Activated T-cell treated with anti-CD3 and anti-CD28 coated beads, Interleukin-2, amount 50 U/mL, for 24 hours (primary cell): ENCODE measurements around the gene TOMM20L.
"Not testable (repeated sequence)": the region's sequence is repeated elsewhere in the genome, so short reads cannot be mapped to it uniquely, and the experiment has no call there.

ENCODE experiments used
- DNase-seq: peaks from one replicate; pipeline ENCODE4 v3.0.0-alpha.2; 2020
- H3K27ac Mint-ChIP-seq: 2 replicates; pipeline ENCODE4 v1.8.0; 2020; ENCODE audit warnings: mild to moderate bottlenecking, mixed read lengths
- H3K27me3 Mint-ChIP-seq: 2 replicates; pipeline ENCODE4 v1.8.0; 2020; ENCODE audit warnings: mixed read lengths
- H3K36me3 Mint-ChIP-seq: 2 replicates; pipeline ENCODE4 v1.8.0; 2020; ENCODE audit warnings: low read depth, mixed read lengths
- H3K4me1 Mint-ChIP-seq: 2 replicates; pipeline ENCODE4 v1.8.0; 2020; ENCODE audit warnings: low read depth, mixed read lengths
- H3K4me3 Mint-ChIP-seq: 2 replicates; pipeline ENCODE4 v1.8.0; 2020; ENCODE audit warnings: mild to moderate bottlenecking, moderate library complexity, mixed read lengths
- H3K9me3 Mint-ChIP-seq: 2 replicates; pipeline ENCODE4 v1.8.0; 2020; ENCODE audit warnings: mixed read lengths

The TOMM20L gene

DNA sequence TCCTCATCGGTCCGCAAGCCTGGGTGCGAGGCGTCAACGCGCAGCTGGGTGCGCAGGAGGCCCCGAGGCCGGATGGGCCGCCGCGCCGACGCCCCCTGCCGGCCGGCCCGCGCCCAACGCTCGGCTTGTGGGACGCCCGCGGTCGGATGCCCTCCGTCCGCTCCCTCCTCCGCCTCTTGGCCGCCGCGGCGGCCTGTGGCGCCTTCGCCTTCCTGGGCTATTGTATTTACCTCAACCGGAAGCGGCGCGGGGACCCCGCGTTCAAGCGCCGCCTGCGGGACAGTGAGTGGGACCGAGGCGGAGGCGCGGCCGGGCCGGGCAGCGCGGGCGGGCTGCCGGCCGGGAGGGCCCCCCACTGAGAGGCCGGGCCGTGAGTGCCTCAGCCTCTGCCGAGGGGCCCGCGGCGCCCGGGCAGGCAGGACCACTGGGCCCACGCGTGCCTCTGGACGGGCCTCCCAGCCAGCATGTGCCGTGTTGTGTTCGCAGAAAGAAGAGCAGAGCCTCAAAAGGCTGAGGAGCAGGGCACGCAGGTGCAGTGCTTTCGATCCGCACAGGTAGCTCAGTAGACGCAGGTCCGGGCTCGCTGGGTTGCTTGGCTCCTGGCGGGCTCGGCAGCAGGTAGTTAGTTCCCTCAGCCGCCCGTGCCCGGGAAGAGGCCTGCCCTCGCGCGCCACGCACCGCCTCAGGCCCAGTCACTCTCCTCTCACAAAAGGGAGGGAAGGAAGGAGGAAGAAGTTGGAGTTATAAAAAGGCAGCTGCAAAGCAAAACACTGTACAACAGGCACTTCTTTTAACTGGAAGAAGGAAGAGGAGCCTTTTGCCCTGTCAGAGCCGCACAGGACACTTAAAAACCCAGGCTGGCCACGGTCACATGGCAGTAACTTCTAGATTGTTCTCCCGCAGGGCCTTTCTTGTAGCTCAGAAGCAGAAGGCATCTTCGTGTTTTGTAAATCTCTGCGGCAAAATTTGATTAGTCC is at the start of gene TOMM20L:
Gene TOMM20L (plus strand): TSS at position 119 of the 977 bp plus-strand sequence. CDS start 28 bp downstream, at position 147.
- no peaks in the 10 kb centered on the region for H3K27me3 Mint-ChIP-seq
- no peaks in the 10 kb centered on the region for H3K9me3 Mint-ChIP-seq
- peak within 1 kb of the TSS; percentile 84 for H3K27ac Mint-ChIP-seq
- H3K4me1 Mint-ChIP-seq: peaks cover 12% of the 10 kb centered on the region
- DNase-seq: peak; percentile 85
- peak within 1 kb of the TSS; percentile 66 for H3K4me3 Mint-ChIP-seq
- peaks cover 12% of the 10 kb centered on the region for H3K36me3 Mint-ChIP-seq

DNA sequence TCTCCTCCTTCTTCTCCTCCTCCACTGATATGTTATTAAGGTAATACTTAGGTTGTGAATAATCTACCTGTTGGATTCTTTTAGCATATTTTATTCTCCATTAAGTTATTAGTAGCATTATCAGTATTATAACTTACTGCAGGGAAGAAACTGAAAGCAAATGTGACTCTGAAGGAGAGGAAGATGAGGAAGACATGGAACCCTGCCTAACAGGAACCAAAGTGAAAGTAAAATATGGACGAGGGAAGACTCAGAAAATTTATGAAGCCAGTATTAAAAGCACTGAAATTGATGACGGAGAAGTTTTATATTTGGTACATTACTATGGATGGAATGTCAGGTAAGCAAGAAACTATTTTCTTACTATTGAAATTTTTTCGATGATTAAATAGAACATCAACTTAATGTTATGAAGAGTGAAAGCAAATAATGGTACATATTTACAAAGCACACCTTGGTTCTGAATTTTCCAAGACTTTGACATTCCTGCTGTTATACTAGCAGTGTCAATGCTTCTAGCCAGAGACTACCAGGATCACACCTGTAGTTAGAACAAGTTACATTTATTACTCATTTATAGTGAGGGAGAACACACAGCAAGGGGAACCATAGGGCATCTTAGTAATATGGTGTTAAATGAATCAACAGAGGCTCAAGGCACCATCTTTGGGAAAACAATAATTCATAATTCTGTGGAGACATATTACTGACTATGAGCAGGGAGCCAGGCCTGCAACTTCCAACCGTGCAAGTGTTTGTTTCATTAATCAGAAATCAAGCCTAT is 42.0 kb upstream of the TOMM20L start:
- Mint-ChIP-seq H3K36me3 (peaks cover 65% of the 10 kb centered on the region), H3K4me1 (peaks cover 30% of the 10 kb centered on the region), H3K27me3 (no peaks in the 10 kb centered on the region), H3K4me3 (peak overlapping the region; percentile 56), H3K9me3 (no peaks in the 10 kb centered on the region), H3K27ac (peak overlapping the region; percentile 76)
- DNase-seq: no peak

DNA sequence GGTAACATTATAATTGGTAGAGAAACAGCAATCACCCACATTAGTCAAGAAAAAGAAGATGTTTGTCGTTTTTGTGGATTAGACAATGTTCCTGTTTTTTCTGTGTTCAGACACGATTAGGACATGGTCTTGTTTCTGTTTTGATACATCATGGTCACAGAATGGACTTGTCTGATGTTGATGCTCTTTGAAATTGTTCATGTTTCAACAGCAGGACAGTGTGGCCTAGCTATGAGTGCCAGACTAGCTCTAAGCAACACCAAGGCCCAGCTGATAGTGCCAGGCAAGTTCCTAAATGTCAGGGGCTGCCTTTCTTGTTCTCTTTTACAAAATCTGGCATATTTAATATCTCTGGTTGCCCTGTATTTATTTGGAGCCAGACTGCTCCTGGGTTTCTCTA is 40.9 kb upstream of the TOMM20L start:
- Mint-ChIP-seq H3K9me3 (no peaks in the 10 kb centered on the region), H3K36me3 (peaks cover 68% of the 10 kb centered on the region), H3K4me3 (no peak overlapping the region), H3K27ac (no peak overlapping the region), H3K27me3 (no peaks in the 10 kb centered on the region), H3K4me1 (peaks cover 30% of the 10 kb centered on the region)
- no peak for DNase-seq

DNA sequence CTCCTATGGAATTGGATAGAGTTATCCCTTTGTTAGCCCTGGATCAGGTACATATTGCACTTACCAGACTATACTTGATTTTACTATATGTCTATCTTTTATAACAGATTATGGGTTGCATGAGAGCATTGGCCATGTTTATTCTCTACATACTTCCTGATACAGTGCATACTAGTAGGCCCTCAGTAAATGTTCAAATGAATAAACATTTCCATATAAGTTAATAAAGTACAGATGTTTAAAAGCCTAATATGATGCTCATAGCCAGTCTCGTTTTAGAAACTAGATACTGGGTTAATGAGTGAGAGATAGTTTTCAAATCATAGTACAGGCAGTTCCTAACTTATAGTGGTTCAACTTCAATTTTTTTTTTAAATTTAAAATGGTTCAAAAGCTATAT is 39.5 kb upstream of the TOMM20L start:
- Mint-ChIP-seq H3K27ac (no peak overlapping the region), H3K4me3 (no peak overlapping the region), H3K27me3 (no peaks in the 10 kb centered on the region), H3K4me1 (peaks cover 30% of the 10 kb centered on the region), H3K36me3 (peaks cover 70% of the 10 kb centered on the region), H3K9me3 (no peaks in the 10 kb centered on the region)
- no peak for DNase-seq

DNA sequence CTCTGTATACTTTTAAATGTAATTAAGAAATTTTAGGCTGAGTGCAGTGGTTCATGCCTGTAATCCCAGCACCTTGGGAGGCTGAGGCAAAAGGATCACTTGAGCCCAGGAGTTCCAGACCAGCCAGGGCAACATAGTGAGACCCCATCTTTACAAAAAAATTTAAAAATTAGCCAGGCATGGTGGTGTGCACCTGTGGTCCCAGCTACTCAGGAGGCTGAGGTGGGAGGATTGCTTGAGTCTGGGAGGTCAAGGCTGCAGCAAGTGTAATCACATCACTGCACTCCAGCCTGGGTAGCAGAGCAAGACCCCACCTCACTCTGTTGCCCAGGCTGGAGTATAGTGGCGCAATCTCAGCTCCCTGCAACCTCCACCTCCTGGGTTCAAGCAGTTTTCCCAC is 33.5 kb upstream of the TOMM20L start:
- peaks cover 70% of the 10 kb centered on the region for H3K36me3 Mint-ChIP-seq
- not testable (repeated sequence) for H3K4me1 Mint-ChIP-seq, H3K4me3 Mint-ChIP-seq, H3K27me3 Mint-ChIP-seq, H3K27ac Mint-ChIP-seq, H3K9me3 Mint-ChIP-seq, DNase-seq

DNA sequence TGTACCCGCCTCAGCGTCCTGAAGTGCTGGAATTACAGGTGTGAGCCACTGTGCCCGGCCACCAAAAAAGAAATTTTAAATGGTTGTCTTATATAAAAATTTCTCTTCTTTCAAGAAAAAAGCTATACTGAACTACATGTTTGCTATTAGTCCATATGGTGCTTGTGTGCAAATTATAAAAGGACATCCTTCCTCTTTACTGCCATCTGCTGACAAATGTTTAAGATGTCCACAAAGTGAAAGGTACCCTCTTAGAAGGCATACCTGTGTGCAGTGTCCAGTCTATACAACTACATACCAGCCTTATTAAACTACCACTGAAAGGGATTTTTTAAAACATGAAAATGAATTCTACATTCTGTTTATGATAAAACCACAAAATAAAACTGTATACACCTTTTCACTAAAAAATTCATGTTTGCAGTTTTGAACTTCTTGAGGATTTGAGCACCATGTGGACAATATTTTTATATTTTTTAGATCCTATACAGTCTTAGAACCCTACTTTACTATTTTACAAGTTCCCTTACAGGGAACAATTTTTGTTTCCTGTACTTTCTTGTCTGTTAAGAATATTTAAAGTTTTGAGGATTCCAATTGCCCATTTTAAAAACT is 32.8 kb upstream of the TOMM20L start:
- H3K27ac Mint-ChIP-seq: no peak overlapping the region
- H3K9me3 Mint-ChIP-seq: no peaks in the 10 kb centered on the region
- H3K4me3 Mint-ChIP-seq: no peak overlapping the region
- peaks cover 74% of the 10 kb centered on the region for H3K36me3 Mint-ChIP-seq
- H3K4me1 Mint-ChIP-seq: peaks cover 5% of the 10 kb centered on the region
- no peak for DNase-seq
- no peaks in the 10 kb centered on the region for H3K27me3 Mint-ChIP-seq

DNA sequence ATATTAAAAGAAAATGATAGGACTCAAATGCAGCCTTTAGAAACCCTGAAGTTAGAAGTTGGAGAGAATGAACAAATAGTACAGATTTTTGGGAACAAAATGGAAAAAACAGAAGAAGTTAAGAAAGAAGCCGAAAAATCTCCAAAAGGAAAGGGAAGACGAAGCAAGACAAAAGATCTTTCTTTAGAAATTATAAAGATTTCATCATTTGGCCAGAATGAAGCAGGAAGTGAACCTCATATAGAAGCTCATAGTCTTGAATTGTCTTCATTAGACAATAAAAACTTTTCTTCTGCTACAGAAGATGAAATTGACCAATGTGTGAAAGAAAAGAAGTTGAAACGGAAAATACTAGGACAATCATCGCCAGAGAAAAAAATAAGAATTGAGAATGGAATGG is 31.4 kb upstream of the TOMM20L start:
- peaks cover 81% of the 10 kb centered on the region for H3K36me3 Mint-ChIP-seq
- peak overlapping the region; percentile 28 for H3K27ac Mint-ChIP-seq
- peaks cover 5% of the 10 kb centered on the region for H3K4me1 Mint-ChIP-seq
- no peak overlapping the region for H3K4me3 Mint-ChIP-seq
- no peaks in the 10 kb centered on the region for H3K27me3 Mint-ChIP-seq
- no peak for DNase-seq
- no peaks in the 10 kb centered on the region for H3K9me3 Mint-ChIP-seq

DNA sequence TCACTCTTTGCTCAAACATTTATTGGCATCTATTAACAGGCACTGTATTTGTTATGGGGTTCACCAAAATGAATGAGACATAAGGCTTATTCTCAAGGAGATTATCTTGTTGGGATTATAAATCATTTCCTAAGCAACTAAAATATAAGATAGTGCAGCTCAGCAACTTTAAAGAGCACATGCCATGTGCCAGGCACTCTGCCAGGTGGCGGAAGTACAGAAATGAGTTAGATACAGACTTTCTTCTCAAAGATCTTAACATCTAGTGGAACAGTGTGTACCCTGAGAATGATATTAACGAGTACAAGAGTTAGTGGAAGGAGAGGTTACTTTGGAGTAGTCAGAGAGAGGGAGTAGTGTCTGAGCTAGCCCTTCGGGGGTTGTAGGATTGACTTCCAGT is 28.4 kb upstream of the TOMM20L start:
- Mint-ChIP-seq H3K36me3 (peaks cover 80% of the 10 kb centered on the region), H3K27ac (no peak overlapping the region), H3K4me3 (no peak overlapping the region), H3K9me3 (no peaks in the 10 kb centered on the region), H3K27me3 (no peaks in the 10 kb centered on the region), H3K4me1 (peaks cover 5% of the 10 kb centered on the region)
- no peak for DNase-seq

DNA sequence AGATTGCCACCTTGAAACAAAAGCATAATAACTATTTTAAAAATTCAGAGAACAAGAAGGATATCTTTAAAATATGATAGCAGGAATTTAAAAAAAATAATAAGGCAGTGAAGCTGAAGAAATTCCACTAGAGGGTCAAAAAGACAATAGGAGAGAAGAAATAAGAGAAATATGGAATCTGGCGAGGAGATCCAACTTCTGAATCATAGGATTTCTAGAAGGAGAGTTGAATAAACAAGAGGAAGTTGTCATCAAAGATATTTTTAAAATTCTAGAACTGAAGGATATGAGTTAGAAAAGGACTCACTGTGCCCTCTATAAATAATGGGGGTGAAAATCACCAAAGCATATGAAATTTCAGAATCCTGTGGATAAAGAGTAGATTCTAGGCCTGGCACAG is 26.8 kb upstream of the TOMM20L start:
- Mint-ChIP-seq H3K4me1 (peaks cover 5% of the 10 kb centered on the region), H3K27ac (no peak overlapping the region), H3K4me3 (no peak overlapping the region), H3K27me3 (no peaks in the 10 kb centered on the region), H3K9me3 (no peaks in the 10 kb centered on the region), H3K36me3 (peaks cover 82% of the 10 kb centered on the region)
- DNase-seq: no peak

DNA sequence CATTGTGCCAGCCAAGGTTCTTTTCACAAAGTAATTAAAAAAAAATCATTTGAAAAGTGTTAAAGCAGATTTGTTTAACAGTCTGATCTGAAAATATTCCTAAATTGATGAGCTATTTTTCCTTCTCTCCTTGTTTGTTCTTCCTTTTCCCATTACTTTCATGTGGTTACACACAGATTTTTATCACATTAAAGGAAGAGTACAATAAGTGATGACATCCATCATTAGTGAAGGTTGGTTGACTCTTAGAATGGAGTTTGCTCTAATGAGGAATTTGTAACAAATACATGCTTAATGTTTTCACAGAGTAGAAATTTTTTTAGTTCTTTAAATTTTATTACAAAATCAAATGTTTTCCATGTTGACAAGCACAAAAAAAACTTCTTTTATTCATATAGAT is 18.9 kb upstream of the TOMM20L start:
- no peak for DNase-seq
- no peaks in the 10 kb centered on the region for H3K9me3 Mint-ChIP-seq
- no peaks in the 10 kb centered on the region for H3K27me3 Mint-ChIP-seq
- H3K27ac Mint-ChIP-seq: no peak overlapping the region
- H3K4me3 Mint-ChIP-seq: no peak overlapping the region
- no peaks in the 10 kb centered on the region for H3K4me1 Mint-ChIP-seq
- peaks cover 69% of the 10 kb centered on the region for H3K36me3 Mint-ChIP-seq

DNA sequence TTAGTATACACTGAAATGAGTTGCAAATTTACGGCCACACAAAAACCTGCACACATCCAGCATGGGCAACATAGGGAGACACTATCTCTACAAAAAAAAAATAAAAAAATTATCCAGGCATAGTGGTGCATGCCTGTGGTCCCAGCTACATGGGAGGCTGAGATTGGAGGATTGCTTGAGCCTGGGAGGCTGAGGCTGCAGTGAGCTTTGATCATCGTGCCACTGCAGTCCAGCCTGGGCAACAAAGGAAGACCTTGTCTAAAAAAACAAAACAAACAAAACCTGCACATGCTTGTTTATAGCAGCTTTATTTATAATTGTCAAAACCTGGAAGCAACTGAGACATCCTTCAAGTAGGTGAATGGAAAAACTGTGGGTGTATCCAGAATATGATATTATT is 4.9 kb upstream of the TOMM20L start:
- Mint-ChIP-seq H3K4me1 (peaks cover 7% of the 10 kb centered on the region), H3K27ac (no peak overlapping the region), H3K9me3 (no peaks in the 10 kb centered on the region), H3K27me3 (no peaks in the 10 kb centered on the region), H3K4me3 (no peak overlapping the region), H3K36me3 (peaks cover 3% of the 10 kb centered on the region)
- no peak for DNase-seq

DNA sequence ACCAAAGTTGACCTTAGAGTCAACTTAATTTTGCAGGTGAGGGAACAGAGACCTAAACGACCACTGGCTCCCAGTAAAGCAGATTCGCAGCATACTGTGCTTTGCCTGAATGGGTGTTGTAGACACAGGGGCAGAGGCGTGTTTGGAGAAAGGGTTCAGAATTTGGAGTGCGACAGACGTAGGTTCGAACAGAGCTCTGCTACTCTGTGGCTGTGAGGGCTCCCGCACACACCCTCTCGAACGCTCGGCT is 243 bp upstream of the TOMM20L start:
- no peaks in the 10 kb centered on the region for H3K9me3 Mint-ChIP-seq
- no peak for DNase-seq
- H3K36me3 Mint-ChIP-seq: peaks cover 8% of the 10 kb centered on the region
- H3K27me3 Mint-ChIP-seq: no peaks in the 10 kb centered on the region
- peak overlapping the region; percentile 65 for H3K27ac Mint-ChIP-seq
- peak overlapping the region; percentile 60 for H3K4me3 Mint-ChIP-seq
- H3K4me1 Mint-ChIP-seq: peaks cover 13% of the 10 kb centered on the region

DNA sequence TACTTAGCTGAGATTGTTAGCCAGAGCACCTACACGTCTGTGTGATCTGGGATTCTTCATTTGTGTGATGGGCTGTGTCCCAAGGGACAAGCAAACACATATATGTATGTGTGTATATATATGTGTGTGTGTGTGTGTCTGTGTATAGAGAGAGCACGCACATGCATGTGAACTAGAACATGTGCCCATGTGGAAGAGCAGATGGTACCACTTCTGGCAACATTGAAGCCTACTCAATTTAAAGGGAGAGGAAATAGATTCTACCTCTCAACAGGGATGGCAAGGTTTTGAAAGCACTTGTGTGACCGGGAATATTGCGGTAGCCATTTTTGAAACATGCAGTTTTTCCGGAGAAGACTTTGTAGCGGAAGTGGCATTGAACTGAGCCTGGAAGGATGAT is 1.4 kb downstream of the TOMM20L start:
- no peaks in the 10 kb centered on the region for H3K9me3 Mint-ChIP-seq
- no peak for DNase-seq
- H3K36me3 Mint-ChIP-seq: peaks cover 18% of the 10 kb centered on the region
- peaks cover 11% of the 10 kb centered on the region for H3K4me1 Mint-ChIP-seq
- H3K27ac Mint-ChIP-seq: no peak overlapping the region
- H3K4me3 Mint-ChIP-seq: no peak overlapping the region
- no peaks in the 10 kb centered on the region for H3K27me3 Mint-ChIP-seq

DNA sequence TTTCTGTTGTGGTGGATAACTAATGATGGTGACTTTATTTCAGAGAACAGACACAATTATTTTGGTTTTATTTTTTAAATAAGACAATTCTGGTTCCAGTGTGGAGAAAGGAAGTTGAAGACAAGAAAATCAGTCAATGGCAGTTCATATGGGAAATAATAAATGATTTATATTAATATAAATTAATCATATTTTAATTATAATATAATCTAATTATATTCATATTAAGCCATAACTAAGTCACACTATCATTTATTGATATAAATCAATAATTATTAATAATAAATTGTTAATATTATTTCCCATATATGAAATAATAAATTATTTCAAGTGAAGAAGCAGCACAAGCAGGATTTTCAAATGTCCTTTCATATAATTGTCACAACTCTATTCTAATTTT is 2.8 kb downstream of the TOMM20L start:
- no peak for DNase-seq
- Mint-ChIP-seq H3K9me3 (no peaks in the 10 kb centered on the region), H3K4me1 (peaks cover 11% of the 10 kb centered on the region), H3K27me3 (no peaks in the 10 kb centered on the region), H3K36me3 (peaks cover 23% of the 10 kb centered on the region), H3K27ac (no peak overlapping the region), H3K4me3 (no peak overlapping the region)

DNA sequence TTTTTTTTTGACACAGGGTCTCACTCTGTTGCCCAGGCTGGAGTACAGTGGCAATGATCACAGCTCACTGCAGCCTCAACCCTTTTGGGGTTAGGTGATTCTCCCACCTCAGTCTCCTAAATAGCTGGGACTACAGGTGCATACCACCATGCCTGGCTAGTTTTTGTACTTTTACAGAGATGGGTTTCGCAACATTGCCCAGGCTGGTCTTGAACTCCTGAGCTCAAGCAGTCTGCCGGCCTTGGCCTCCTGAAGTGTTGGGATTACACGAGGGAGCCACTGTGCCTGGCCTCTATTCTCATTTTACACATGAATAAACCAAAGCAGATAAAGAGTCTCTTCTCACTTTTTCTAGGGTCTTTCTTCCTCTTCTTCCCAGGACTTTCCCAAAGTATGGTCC is 3.2 kb downstream of the TOMM20L start:
- no peak overlapping the region for H3K27ac Mint-ChIP-seq
- H3K4me1 Mint-ChIP-seq: peaks cover 11% of the 10 kb centered on the region
- H3K9me3 Mint-ChIP-seq: no peaks in the 10 kb centered on the region
- H3K27me3 Mint-ChIP-seq: no peaks in the 10 kb centered on the region
- peaks cover 23% of the 10 kb centered on the region for H3K36me3 Mint-ChIP-seq
- no peak overlapping the region for H3K4me3 Mint-ChIP-seq
- no peak for DNase-seq
